Measurements from ENCODE around the gene ACTL7B.
A peak's percentile ranks its signal among the peaks of the same experiment; 100 is the strongest.

ACTL7B gene

GRCh38 chr9:108816037-108816436 is 39.7 kb downstream of the ACTL7B start:
- DNase-seq = no peak
- no peak overlapping the region for H3K4me3 ChIP-seq (ENCODE audit: low read depth, low read length)

GRCh38 chr9:108815156-108815555 is 40.6 kb downstream of the ACTL7B start:
- Histone ChIP-seq H3K27ac (no peak overlapping the region), H3K27me3 (replicated peaks) (no peaks in the 10 kb centered on the region), H3K4me3 (ENCODE audit: low read depth, low read length) (no peak overlapping the region), H3K36me3 (replicated peaks) (no peaks in the 10 kb centered on the region)
- TF ChIP-seq CTCF (IDR thresholded peaks at IDR 0.05; ENCODE audit: low read depth, low read length, missing control alignments) = no peak
- in situ Hi-C loops (cut with HindIII; ENCODE audit: low pct_ligation_motif_present, low sequenced_read_pairs) = no loop called here
- no peak for DNase-seq

More at GRCh38 chr9:108816037-108816436, 39.7 kb downstream of the ACTL7B start:
- in situ Hi-C loops (cut with HindIII; ENCODE audit: low pct_ligation_motif_present, low sequenced_read_pairs) = no loop called here
- Histone ChIP-seq H3K27ac (no peak overlapping the region), H3K36me3 (replicated peaks) (no peaks in the 10 kb centered on the region), H3K27me3 (replicated peaks) (no peaks in the 10 kb centered on the region)
- TF ChIP-seq CTCF (IDR thresholded peaks at IDR 0.05; ENCODE audit: low read depth, low read length, missing control alignments) = no peak

- no peak overlapping the region for H3K4me3 ChIP-seq (ENCODE audit: low read depth, low read length)
- H3K36me3 ChIP-seq (replicated peaks) = no peaks in the 10 kb centered on the region
- no peaks in the 10 kb centered on the region for H3K27me3 ChIP-seq (replicated peaks)
- in situ Hi-C loops (cut with HindIII; ENCODE audit: low pct_ligation_motif_present, low sequenced_read_pairs) = no loop called here
- H3K27ac ChIP-seq = no peak overlapping the region
- DNase-seq = peak; percentile 53
- peak; percentile 66 for TF ChIP-seq CTCF (IDR thresholded peaks at IDR 0.05; ENCODE audit: low read depth, low read length, missing control alignments)
Observed at GRCh38 chr9:108813951-108814601, 41.7 kb downstream of the ACTL7B start.

- in situ Hi-C loops (cut with HindIII; ENCODE audit: low pct_ligation_motif_present, low sequenced_read_pairs) = no loop called here
- H3K27ac ChIP-seq = no peak overlapping the region
- no peak for TF ChIP-seq CTCF (IDR thresholded peaks at IDR 0.05; ENCODE audit: low read depth, low read length, missing control alignments)
Observed at GRCh38 chr9:108812396-108813025, 43.3 kb downstream of the ACTL7B start.

GRCh38 chr9:108811944-108812343 is 43.8 kb downstream of the ACTL7B start:
- Histone ChIP-seq H3K36me3 (replicated peaks) (no peaks in the 10 kb centered on the region), H3K4me3 (ENCODE audit: low read depth, low read length) (no peak overlapping the region), H3K27ac (no peak overlapping the region), H3K27me3 (replicated peaks) (no peaks in the 10 kb centered on the region)
- DNase-seq = no peak
- in situ Hi-C loops (cut with HindIII; ENCODE audit: low pct_ligation_motif_present, low sequenced_read_pairs) = no loop called here
- TF ChIP-seq CTCF (IDR thresholded peaks at IDR 0.05; ENCODE audit: low read depth, low read length, missing control alignments) = no peak

More at GRCh38 chr9:108812396-108813025, 43.3 kb downstream of the ACTL7B start:
- H3K27me3 ChIP-seq (replicated peaks) = no peaks in the 10 kb centered on the region
- no peaks in the 10 kb centered on the region for H3K36me3 ChIP-seq (replicated peaks)
- no peak overlapping the region for H3K4me3 ChIP-seq (ENCODE audit: low read depth, low read length)
- no peak for DNase-seq
